HepG2 (cell line): ENCODE measurements around the gene POLH. TPM values are rescaled to one million over a fixed set of nuclear protein-coding genes. Genes with fewer than 3 reads are reported as not detected.

Source experiments
- CAMTA2 ChIP-seq: sonication (generic); formaldehyde crosslinking; IDR thresholded peaks from 2 replicates; pipeline ENCODE4 v1.4.0; 2020; ENCODE audit warnings: mild to moderate bottlenecking, missing genetic modification reagents, borderline replicate concordance
- DMAP1 ChIP-seq: IDR thresholded peaks from 2 replicates; pipeline ENCODE4 v1.6.1; 2016
- HNRNPH1 ChIP-seq: fragments of 200-400 bp; formaldehyde crosslinking; optimal IDR thresholded peaks from 2 replicates; pipeline ENCODE3; 2017; ENCODE audit warnings: mild to moderate bottlenecking, low read depth, low read length
- KLF11 ChIP-seq: IDR thresholded peaks from 2 replicates; pipeline ENCODE4 v1.6.1; 2016; ENCODE audit warnings: missing compliant biosample characterization
- MXI1 ChIP-seq: IDR thresholded peaks from 3 replicates; pipeline ENCODE4 v1.6.1; 2012; ENCODE audit warnings: low read depth, low read length, inconsistent platforms, borderline replicate concordance
- NFRKB ChIP-seq: fragments of 450-650 bp; IDR thresholded peaks from 2 replicates; pipeline ENCODE4 v1.6.1; 2017
- NFYB ChIP-seq: sonication (generic); formaldehyde crosslinking; IDR thresholded peaks from 2 replicates; pipeline ENCODE4 v1.4.0; 2020; ENCODE audit warnings: missing genetic modification reagents
- NR2F6 ChIP-seq, 2 experiments: IDR thresholded peaks; 2 replicates each; pipeline ENCODE4 v1.6.1; 2016; ENCODE audit warnings: antibody characterized with exemption in 1 of 2, mild to moderate bottlenecking in 1 of 2
- NR3C1 ChIP-seq: sonication (generic); formaldehyde crosslinking; IDR thresholded peaks from 2 replicates; pipeline ENCODE4 v1.4.0; 2020; ENCODE audit warnings: missing genetic modification reagents
- PREB ChIP-seq: sonication (generic); formaldehyde crosslinking; IDR thresholded peaks from 2 replicates; pipeline ENCODE4 v1.4.0; 2020; ENCODE audit warnings: missing genetic modification reagents
- RFX3 ChIP-seq: IDR thresholded peaks from 2 replicates; pipeline ENCODE4 v1.6.1; 2016; ENCODE audit warnings: missing biosample characterization, missing genetic modification reagents
- ZBTB8A ChIP-seq: sonication (generic); formaldehyde crosslinking; IDR thresholded peaks from 2 replicates; pipeline ENCODE4 v1.4.0; 2020; ENCODE audit warnings: mild to moderate bottlenecking, low read depth, missing genetic modification reagents, borderline replicate concordance
- ZNF207 ChIP-seq: fragments of 450-650 bp; IDR thresholded peaks from 2 replicates; pipeline ENCODE4 v1.6.1; 2016; ENCODE audit warnings: antibody characterized with exemption, borderline replicate concordance
- ZNF550 ChIP-seq: sonication (generic); formaldehyde crosslinking; IDR thresholded peaks from 2 replicates; pipeline ENCODE4 v1.4.0; 2020; ENCODE audit warnings: mild to moderate bottlenecking, missing genetic modification reagents, borderline replicate concordance
- ZNF552 ChIP-seq: sonication (generic); formaldehyde crosslinking; IDR thresholded peaks from 2 replicates; pipeline ENCODE4 v1.9.0; 2022; ENCODE audit warnings: missing genetic modification reagents, mild to moderate bottlenecking, borderline replicate concordance
- ZNF564 ChIP-seq: sonication (generic); formaldehyde crosslinking; IDR thresholded peaks from 2 replicates; pipeline ENCODE4 v1.8.1; 2023; ENCODE audit warnings: mild to moderate bottlenecking, missing genetic modification reagents
- ZSCAN21 ChIP-seq: sonication (generic); formaldehyde crosslinking; IDR thresholded peaks from 2 replicates; pipeline ENCODE4 v1.8.0; 2022; ENCODE audit warnings: mild to moderate bottlenecking, missing genetic modification reagents, moderate library complexity, borderline replicate concordance
- polyA plus RNA-seq, 8 experiments: library from polyadenylated mRNA; depleted of rRNA in 3 of 8; stranded (reverse) in 7 of 8; unstranded in 1 of 8; fragments of >200 nt; fragmentation: Illumina TruSeq in 4 of 8; extraction: Trizol in 4 of 8; gene quantifications; 2 replicates each; pipeline versions ENCODE4 v1.2.1 to v1.2.3, GENCODE V29; 2011 to 2016; ENCODE audit warnings: low read depth in 4 of 8, missing spikeins in 1 of 8, mixed read lengths in 1 of 8; ENCODE audit not compliant: insufficient read depth in 1 of 8
- total RNA-seq, 5 experiments: library from RNA; depleted of rRNA; stranded (reverse); fragments of >200 nt; fragmentation: Illumina TruSeq; extraction: Trizol; gene quantifications; 2 replicates each; pipeline ENCODE4 v1.2.3, GENCODE V29; 2016; ENCODE audit warnings: low read depth in 1 of 5
- TF ChIP-seq, protein P1 (sequence below): sonication (generic); formaldehyde crosslinking; IDR thresholded peaks from one replicate; pipeline ENCODE4 v1.5.1; 2020; ENCODE audit warnings: mild to moderate bottlenecking, missing genetic modification reagents; ENCODE audit errors: not compliant biosample characterization
- TF ChIP-seq, protein P2 (sequence below): sonication (generic); formaldehyde crosslinking; IDR thresholded peaks from 2 replicates; pipeline ENCODE4 v1.4.0; 2020; ENCODE audit warnings: missing genetic modification reagents, borderline replicate concordance

The POLH gene
- total and polyA plus RNA-seq, 2 of the 13 experiments (the other 11 are each of a cell fraction or from before 2014, with no cell fraction given), result 11.6 to 25.0 TPM

DNA sequence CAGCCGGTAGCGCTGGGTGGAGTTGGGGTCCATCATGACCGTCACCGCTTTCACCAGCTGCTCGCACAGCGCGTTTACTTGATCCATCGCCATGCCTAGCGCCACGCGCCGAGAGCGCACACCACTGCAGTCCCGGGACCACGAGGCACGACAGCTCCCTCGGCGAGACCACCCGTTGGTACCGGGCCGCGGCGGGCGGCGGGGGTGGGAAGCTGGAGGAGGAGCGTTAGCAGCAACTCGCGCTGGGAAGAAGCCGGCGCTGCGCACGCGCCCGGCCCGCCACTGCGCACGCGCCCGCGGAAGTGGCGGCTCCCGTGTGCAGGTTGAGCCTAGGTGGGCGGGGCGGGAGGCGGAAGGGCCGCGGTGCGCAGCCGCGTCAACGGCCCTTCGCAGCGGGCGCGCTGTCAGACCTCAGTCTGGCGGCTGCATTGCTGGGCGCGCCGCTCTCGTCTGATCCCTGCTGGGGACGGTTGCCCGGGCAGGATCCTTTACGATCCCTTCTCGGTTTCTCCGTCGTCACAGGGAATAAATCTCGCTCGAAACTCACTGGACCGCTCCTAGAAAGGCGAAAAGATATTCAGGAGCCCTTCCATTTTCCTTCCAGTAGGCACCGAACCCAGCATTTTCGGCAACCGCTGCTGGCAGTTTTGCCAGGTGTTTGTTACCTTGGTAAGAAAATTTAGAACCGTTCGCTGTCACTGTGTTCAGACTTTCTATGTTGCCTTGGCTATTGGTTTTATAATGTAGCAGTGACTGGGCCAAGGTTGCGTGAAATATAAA lies at the start of gene POLH, which contains the start of gene XPO5 (continued):
- TF ChIP-seq DMAP1 (CRISPR knock-in tag) (peak; percentile 97), ZNF207 (no peak), ZNF564 (CRISPR knock-in tag) (peak; percentile 86; the same call in 1 of the 2 replicates), MXI1 (peak; percentile 97), HNRNPH1 (no peak), PREB (CRISPR knock-in tag) (0 out of 2 replicates have a peak, but pooled peaks have one; percentile 20), ZNF550 (CRISPR knock-in tag) (no peak), ZSCAN21 (CRISPR knock-in tag) (peak; percentile 81; the same call in 1 of the 2 replicates), ZNF552 (CRISPR knock-in tag) (no peak), NR3C1 (CRISPR knock-in tag) (no peak), NFYB (no peak), CAMTA2 (CRISPR knock-in tag) (peak; percentile 97), KLF11 (CRISPR knock-in tag) (no peak), ZBTB8A (peak; percentile 90; the same call in 1 of the 2 replicates), NFRKB (no peak), NR2F6 (IDR thresholded peaks at IDR 0.05) (no peak), NR2F6 (CRISPR knock-in tag; IDR thresholded peaks at IDR 0.05) (no peak; the same call in 1 of the 2 replicates), RFX3 (CRISPR knock-in tag) (no peak)
- TF ChIP-seq, protein P1, sequence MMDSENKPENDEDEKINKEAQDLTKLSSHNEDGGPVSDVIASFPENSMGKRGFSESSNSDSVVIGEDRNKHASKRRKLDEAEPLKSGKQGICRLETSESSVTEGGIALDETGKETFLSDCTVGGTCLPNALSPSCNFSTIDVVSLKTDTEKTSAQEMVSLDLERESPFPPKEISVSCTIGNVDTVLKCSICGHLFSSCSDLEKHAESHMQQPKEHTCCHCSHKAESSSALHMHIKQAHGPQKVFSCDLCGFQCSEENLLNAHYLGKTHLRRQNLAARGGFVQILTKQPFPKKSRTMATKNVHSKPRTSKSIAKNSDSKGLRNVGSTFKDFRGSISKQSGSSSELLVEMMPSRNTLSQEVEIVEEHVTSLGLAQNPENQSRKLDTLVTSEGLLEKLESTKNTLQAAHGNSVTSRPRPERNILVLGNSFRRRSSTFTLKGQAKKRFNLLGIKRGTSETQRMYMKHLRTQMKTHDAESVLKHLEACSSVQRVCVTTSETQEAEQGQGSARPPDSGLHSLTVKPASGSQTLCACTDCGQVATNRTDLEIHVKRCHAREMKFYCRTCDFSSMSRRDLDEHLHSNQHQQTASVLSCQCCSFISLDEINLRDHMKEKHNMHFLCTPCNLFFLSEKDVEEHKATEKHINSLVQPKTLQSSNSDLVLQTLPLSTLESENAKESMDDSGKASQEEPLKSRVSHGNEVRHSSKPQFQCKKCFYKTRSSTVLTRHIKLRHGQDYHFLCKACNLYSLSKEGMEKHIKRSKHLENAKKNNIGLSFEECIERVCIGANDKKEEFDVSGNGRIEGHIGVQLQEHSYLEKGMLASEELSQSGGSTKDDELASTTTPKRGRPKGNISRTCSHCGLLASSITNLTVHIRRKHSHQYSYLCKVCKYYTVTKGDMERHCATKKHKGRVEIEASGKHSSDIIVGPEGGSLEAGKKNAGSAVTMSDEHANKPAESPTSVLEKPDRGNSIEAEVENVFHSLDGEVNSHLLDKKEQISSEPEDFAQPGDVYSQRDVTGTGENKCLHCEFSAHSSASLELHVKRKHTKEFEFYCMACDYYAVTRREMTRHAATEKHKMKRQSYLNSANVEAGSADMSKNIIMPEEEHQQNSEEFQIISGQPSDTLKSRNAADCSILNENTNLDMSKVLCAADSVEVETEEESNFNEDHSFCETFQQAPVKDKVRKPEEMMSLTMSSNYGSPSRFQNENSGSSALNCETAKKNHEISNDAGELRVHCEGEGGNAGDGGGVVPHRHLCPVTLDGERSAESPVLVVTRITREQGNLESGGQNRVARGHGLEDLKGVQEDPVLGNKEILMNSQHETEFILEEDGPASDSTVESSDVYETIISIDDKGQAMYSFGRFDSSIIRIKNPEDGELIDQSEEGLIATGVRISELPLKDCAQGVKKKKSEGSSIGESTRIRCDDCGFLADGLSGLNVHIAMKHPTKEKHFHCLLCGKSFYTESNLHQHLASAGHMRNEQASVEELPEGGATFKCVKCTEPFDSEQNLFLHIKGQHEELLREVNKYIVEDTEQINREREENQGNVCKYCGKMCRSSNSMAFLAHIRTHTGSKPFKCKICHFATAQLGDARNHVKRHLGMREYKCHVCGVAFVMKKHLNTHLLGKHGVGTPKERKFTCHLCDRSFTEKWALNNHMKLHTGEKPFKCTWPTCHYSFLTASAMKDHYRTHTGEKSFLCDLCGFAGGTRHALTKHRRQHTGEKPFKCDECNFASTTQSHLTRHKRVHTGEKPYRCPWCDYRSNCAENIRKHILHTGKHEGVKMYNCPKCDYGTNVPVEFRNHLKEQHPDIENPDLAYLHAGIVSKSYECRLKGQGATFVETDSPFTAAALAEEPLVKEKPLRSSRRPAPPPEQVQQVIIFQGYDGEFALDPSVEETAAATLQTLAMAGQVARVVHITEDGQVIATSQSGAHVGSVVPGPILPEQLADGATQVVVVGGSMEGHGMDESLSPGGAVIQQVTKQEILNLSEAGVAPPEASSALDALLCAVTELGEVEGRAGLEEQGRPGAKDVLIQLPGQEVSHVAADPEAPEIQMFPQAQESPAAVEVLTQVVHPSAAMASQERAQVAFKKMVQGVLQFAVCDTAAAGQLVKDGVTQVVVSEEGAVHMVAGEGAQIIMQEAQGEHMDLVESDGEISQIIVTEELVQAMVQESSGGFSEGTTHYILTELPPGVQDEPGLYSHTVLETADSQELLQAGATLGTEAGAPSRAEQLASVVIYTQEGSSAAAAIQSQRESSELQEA (CRISPR knock-in tag), result peak; percentile 71
- TF ChIP-seq, protein P2, sequence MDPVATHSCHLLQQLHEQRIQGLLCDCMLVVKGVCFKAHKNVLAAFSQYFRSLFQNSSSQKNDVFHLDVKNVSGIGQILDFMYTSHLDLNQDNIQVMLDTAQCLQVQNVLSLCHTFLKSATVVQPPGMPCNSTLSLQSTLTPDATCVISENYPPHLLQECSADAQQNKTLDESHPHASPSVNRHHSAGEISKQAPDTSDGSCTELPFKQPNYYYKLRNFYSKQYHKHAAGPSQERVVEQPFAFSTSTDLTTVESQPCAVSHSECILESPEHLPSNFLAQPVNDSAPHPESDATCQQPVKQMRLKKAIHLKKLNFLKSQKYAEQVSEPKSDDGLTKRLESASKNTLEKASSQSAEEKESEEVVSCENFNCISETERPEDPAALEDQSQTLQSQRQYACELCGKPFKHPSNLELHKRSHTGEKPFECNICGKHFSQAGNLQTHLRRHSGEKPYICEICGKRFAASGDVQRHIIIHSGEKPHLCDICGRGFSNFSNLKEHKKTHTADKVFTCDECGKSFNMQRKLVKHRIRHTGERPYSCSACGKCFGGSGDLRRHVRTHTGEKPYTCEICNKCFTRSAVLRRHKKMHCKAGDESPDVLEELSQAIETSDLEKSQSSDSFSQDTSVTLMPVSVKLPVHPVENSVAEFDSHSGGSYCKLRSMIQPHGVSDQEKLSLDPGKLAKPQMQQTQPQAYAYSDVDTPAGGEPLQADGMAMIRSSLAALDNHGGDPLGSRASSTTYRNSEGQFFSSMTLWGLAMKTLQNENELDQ, result no peak
